HEK293T (cell line): ENCODE data around the gene SLC24A4.

Experiments used
- CTCF ChIA-PET: fragments of 350-600 bp; formaldehyde crosslinking; extraction: SDS; loops from one replicate; lab custom pipeline; 2021; ENCODE audit warnings: antibody characterized with exemption, inconsistent platforms; lab: Yijun Ruan, JAX
- POLR2A ChIA-PET: fragments of 350-600 bp; formaldehyde crosslinking; extraction: SDS; loops from one replicate; lab custom pipeline; 2020; ENCODE audit warnings: antibody characterized with exemption, inconsistent platforms; lab: Yijun Ruan, JAX
- DNase-seq: peaks from one replicate; pipeline ENCODE4 v3.0.0; 2012; ENCODE audit warnings: mixed read lengths; ENCODE audit errors: extremely low spot score
- ARNT ChIP-seq: fragments of 450-650 bp; IDR thresholded peaks from 2 replicates; pipeline ENCODE4 v1.6.1; 2017; ENCODE audit warnings: mild to moderate bottlenecking
- BHLHE40 ChIP-seq: fragments of 450-650 bp; IDR thresholded peaks from 2 replicates; pipeline ENCODE4 v1.6.1; 2016; ENCODE audit warnings: mild to moderate bottlenecking, moderate library complexity, borderline replicate concordance
- CTBP1 ChIP-seq: fragments of 450-650 bp; IDR thresholded peaks from 2 replicates; pipeline ENCODE4 v1.6.1; 2016; ENCODE audit warnings: borderline replicate concordance
- ELF4 ChIP-seq: fragments of 450-650 bp; IDR thresholded peaks from 2 replicates; pipeline ENCODE4 v1.6.1; 2017; ENCODE audit warnings: antibody characterized with exemption
- FOXA1 ChIP-seq: fragments of 450-650 bp; IDR thresholded peaks from 2 replicates; pipeline ENCODE4 v1.6.1; 2016; ENCODE audit warnings: mild to moderate bottlenecking
- FOXK2 ChIP-seq: fragments of 450-650 bp; IDR thresholded peaks from 2 replicates; pipeline ENCODE4 v1.6.1; 2016; ENCODE audit warnings: mild to moderate bottlenecking
- FOXM1 ChIP-seq: fragments of 450-650 bp; IDR thresholded peaks from 2 replicates; pipeline ENCODE4 v1.6.1; 2017; ENCODE audit warnings: mild to moderate bottlenecking, borderline replicate concordance
- HDGF ChIP-seq: fragments of 450-650 bp; IDR thresholded peaks from 2 replicates; pipeline ENCODE4 v1.6.1; 2017; ENCODE audit warnings: antibody characterized with exemption, borderline replicate concordance
- L3MBTL2 ChIP-seq: fragments of 450-650 bp; conservative IDR thresholded peaks from 2 replicates; pipeline ENCODE4 v1.6.1; 2016; ENCODE audit warnings: mild to moderate bottlenecking
- LEF1 ChIP-seq: fragments of 450-650 bp; IDR thresholded peaks from 2 replicates; pipeline ENCODE4 v1.6.1; 2017; ENCODE audit warnings: mild to moderate bottlenecking, borderline replicate concordance
- NFRKB ChIP-seq: fragments of 450-650 bp; IDR thresholded peaks from 2 replicates; pipeline ENCODE4 v1.6.1; 2016; ENCODE audit warnings: mild to moderate bottlenecking, moderate library complexity
- SP1 ChIP-seq: fragments of 450-650 bp; IDR thresholded peaks from 2 replicates; pipeline ENCODE4 v1.6.1; 2017
- SUZ12 ChIP-seq: fragments of 450-650 bp; IDR thresholded peaks from 2 replicates; pipeline ENCODE4 v1.6.1; 2016; ENCODE audit warnings: mild to moderate bottlenecking
- TARDBP ChIP-seq: fragments of 450-650 bp; IDR thresholded peaks from 2 replicates; pipeline ENCODE4 v1.6.1; 2016
- ZNF384 ChIP-seq: fragments of 450-650 bp; IDR thresholded peaks from 2 replicates; pipeline ENCODE4 v1.6.1; 2016
- TF ChIP-seq, protein P1 (sequence below): fragments of 450-650 bp; IDR thresholded peaks from 2 replicates; pipeline ENCODE4 v1.6.1; 2016

Gene SLC24A4

DNA sequence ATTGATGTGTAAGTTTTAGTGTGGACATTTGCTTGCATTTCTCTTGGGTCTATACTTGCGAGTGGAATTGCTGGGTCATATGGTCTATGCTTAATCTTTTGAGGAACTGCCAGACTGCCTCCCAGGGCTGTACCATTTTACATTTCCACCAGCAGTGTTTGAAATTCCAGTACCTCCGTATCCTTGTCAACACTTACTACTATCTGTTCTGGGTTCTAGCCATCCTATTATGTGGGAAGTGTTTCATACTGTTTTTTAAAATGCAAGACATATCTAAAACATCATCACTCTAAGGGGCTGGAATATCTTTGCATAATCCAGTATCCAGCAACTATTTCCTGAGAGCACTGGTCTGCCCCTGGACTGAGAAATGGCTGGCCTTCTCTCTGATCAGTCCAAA lies 110.4 kb downstream of the SLC24A4 start:
- TF ChIP-seq L3MBTL2 (no peak), CTBP1 (no peak), ELF4 (no peak), FOXM1 (no peak), ZNF384 (no peak), TARDBP (no peak), NFRKB (no peak), HDGF (no peak), SUZ12 (no peak)
- no peak for DNase-seq
- POLR2A ChIA-PET = no interaction called here
- CTCF ChIA-PET = no interaction called here

DNA sequence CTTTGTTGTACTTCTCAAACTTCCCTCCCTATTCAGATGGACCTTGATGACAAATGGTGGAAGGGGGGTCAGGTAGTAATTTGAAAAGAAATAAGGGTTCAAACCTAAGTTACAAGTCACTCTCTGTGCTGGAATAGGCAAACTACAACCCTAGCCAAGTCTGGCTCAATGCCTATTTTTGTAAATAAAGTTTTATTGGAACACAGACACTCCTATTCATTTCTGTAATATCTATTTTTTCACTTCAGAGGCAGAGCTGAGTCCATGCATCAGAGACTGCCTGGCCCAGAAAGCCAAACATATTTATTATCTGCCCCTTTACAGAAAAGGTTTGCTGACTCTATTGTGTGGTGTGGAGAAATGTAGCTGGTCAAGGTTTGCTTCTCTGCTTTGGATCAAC lies 112.2 kb downstream of the SLC24A4 start:
- TF ChIP-seq FOXK2 = no peak
- TF ChIP-seq FOXM1 = no peak
- no peak for TF ChIP-seq NFRKB
- TF ChIP-seq SP1 = no peak
- no peak for TF ChIP-seq FOXA1
- no peak for TF ChIP-seq L3MBTL2
- no peak for TF ChIP-seq BHLHE40
- TF ChIP-seq CTBP1 = no peak
- no peak for TF ChIP-seq LEF1
- TF ChIP-seq ARNT = no peak
- no peak for DNase-seq
- ChIA-PET POLR2A (no interaction called here), CTCF (no interaction called here)

DNA sequence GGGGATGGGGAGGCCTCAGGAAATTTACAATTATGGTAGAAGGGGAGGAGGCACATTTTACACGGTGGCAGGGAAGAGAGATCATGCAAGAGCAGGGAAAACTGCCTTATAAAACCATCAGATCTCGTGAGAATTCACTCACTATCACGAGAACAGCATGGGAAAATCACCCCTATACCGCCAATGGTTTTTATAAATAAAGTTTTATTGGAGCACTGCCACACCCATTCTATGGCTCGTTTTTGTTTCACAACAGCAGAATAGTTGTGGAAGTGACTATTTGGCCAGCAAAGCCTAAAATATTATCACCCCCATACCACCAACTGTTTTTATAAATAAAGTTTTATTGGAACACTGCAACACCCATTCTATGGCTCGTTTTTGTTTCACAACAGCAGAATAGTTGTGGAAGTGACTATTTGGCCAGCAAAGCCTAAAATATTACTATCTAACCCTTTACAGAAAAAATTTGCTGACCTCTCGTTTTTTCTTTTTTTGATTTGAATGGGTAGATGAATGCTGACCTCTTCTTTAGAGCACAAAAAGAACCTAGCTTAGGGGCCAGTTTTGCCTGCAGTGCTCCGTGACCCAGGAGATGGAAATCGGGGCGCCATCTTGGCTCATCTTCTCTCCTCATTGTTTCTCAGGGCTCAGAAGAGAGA lies 113.3 kb downstream of the SLC24A4 start:
- ChIA-PET POLR2A (no interaction called here), CTCF (interaction anchor here (1.0 kb wide), 1 partner anchor 10 kb away, joined by 7 read pairs; no protein-coding TSS in a partner anchor)
- no peak for DNase-seq
- TF ChIP-seq, protein P1, sequence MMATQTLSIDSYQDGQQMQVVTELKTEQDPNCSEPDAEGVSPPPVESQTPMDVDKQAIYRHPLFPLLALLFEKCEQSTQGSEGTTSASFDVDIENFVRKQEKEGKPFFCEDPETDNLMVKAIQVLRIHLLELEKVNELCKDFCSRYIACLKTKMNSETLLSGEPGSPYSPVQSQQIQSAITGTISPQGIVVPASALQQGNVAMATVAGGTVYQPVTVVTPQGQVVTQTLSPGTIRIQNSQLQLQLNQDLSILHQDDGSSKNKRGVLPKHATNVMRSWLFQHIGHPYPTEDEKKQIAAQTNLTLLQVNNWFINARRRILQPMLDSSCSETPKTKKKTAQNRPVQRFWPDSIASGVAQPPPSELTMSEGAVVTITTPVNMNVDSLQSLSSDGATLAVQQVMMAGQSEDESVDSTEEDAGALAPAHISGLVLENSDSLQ = no peak
- TF ChIP-seq ARNT (no peak), ELF4 (no peak), CTBP1 (no peak), TARDBP (no peak), SP1 (no peak), HDGF (no peak), BHLHE40 (no peak), FOXM1 (no peak), FOXA1 (no peak), NFRKB (no peak)

DNA sequence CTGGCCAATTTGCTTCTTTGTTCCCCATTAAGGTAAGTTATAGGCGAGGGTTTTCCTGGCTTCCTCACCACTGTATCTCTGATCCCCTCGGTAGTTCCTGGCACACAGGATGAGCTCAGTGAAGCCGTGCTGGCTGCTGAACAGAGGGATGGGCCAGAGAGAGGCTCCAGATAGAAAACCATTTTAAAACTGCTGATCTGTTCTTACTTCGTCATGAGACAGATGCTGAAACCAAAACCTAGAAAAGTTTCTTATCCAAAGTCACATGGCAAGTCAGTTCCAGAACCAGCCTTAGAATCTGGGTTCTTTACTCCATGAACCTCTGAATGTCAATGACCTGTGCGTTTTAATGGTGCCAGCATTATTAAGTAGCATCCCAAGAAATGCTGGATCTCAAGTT lies 114.3 kb downstream of the SLC24A4 start:
- ChIA-PET CTCF (interaction anchor here (1.0 kb wide), 1 partner anchor 9 kb away, joined by 7 read pairs; no protein-coding TSS in a partner anchor), POLR2A (no interaction called here)
- no peak for DNase-seq
- no peak for TF ChIP-seq FOXK2
- TF ChIP-seq CTBP1 = no peak

DNA sequence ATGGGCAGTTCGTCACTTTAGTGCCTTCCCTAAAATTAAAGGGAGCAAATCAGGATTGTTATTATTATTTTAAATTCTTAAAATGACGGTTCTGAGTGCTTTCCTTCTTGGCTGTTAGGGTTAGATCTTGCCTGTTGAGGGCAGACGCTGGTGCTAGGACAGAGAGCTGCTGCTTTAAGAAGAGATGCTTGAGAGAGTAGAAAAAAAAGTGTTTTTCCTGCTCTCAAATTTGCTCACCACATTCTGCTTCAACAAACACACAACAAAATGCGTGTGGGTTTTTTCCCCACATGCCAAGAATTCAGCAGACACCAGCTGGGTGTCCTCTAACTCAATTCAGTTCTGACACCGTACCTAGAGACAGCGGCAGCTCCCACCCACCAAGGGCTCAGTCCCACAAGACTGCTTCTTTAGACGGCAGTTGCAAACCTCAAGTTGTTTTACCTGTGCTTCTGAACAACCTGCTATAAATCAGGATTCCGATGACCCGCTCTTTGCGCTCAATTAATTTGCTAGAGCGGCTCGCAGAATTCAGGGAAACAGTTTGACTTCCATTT lies 114.8 kb downstream of the SLC24A4 start:
- CTCF ChIA-PET = no interaction called here
- DNase-seq = no peak
- TF ChIP-seq, protein P1 = no peak
- no peak for TF ChIP-seq LEF1
- TF ChIP-seq BHLHE40 = no peak
- TF ChIP-seq L3MBTL2 = no peak
- no peak for TF ChIP-seq FOXM1
- no peak for TF ChIP-seq HDGF
- no peak for TF ChIP-seq TARDBP
- TF ChIP-seq ZNF384 = no peak
- no peak for TF ChIP-seq SP1
- POLR2A ChIA-PET = no interaction called here

DNA sequence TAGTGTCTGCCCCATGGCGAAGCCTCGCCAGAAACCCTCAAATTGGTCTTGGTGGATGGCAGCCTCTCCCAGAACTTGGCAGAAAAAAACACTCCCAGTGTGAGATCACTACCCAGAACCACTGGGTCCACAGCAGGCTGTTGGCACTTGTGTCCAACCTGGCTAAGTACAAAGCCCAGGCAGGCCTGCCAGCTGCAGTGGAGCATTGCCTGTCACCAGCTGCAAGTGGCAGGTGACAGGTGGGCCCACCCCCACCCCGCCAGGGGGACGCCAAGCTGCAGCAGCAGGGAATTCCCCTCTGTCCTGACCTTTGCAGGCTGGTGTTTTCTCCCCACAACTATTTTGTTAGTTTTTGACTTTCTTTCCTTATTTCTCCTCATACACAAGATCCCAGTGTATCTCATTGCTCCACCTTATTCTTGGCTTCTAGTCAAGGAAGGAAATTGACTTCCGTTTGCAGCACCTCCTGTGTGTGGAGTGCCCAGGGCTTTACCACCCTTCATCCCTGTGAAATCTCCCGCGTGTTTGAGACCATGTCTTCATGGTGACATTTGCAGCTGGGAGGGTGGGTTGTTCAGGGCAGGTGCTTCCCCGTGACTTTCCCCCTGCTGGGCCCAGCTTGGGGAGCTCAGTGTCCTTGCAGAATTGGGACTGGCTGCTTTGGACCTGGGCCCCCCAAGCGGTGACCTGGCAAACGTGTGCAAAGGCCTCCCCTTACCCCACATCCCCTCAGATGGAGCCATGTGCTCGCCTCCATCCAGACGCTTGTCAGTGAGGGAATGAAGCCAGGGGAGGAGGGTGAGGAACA lies 116.8 kb downstream of the SLC24A4 start:
- DNase-seq = no peak
- CTCF ChIA-PET = no interaction called here
- TF ChIP-seq BHLHE40 (no peak), ZNF384 (no peak), ARNT (no peak), TARDBP (no peak), CTBP1 (no peak), SP1 (no peak), FOXK2 (no peak), SUZ12 (no peak), FOXM1 (no peak), FOXA1 (no peak), NFRKB (no peak), L3MBTL2 (no peak)
- TF ChIP-seq, protein P1 = no peak
- POLR2A ChIA-PET = no interaction called here
